ENCODE measurements around the gene FTCDNL1.

Gene FTCDNL1

GRCh38 chr2:199842631-199843395 lies 8.2 kb downstream of the FTCDNL1 start:
- no peak for DNase-seq (ENCODE audit: low read depth in 1 of 2, low spot score in 1 of 2)

- no peak for DNase-seq (ENCODE audit: low read depth in 1 of 2, low spot score in 1 of 2)
These were observed 9.6 kb downstream of the FTCDNL1 start for GRCh38 chr2:199841409-199841808.

GRCh38 chr2:199838399-199838798 lies 12.6 kb downstream of the FTCDNL1 start:
- no peak for DNase-seq (ENCODE audit: low read depth in 1 of 2, low spot score in 1 of 2)

- DNase-seq (ENCODE audit: low read depth in 1 of 2, low spot score in 1 of 2): no peak
These were observed 14.0 kb downstream of the FTCDNL1 start for GRCh38 chr2:199836943-199837342.

GRCh38 chr2:199833525-199833924 lies 17.5 kb downstream of the FTCDNL1 start:
- no peak for DNase-seq (ENCODE audit: low read depth in 1 of 2, low spot score in 1 of 2)

GRCh38 chr2:199830531-199830930 lies 20.5 kb downstream of the FTCDNL1 start:
- no peak for DNase-seq (ENCODE audit: low read depth in 1 of 2, low spot score in 1 of 2)

- no peak for DNase-seq (ENCODE audit: low read depth in 1 of 2, low spot score in 1 of 2)
These were observed 21.4 kb downstream of the FTCDNL1 start for GRCh38 chr2:199829628-199830027.

- no peak for DNase-seq (ENCODE audit: low read depth in 1 of 2, low spot score in 1 of 2)
These were observed 31.2 kb downstream of the FTCDNL1 start for GRCh38 chr2:199819746-199820145.

GRCh38 chr2:199818754-199819153 lies 32.2 kb downstream of the FTCDNL1 start:
- DNase-seq (ENCODE audit: low read depth in 1 of 2, low spot score in 1 of 2): no peak

- no peak for DNase-seq (ENCODE audit: low read depth in 1 of 2, low spot score in 1 of 2)
These were observed 33.0 kb downstream of the FTCDNL1 start for GRCh38 chr2:199818026-199818425.

- DNase-seq (ENCODE audit: low read depth in 1 of 2, low spot score in 1 of 2): no peak
These were observed 36.2 kb downstream of the FTCDNL1 start for GRCh38 chr2:199814817-199815211.

GRCh38 chr2:199814101-199814816 lies 36.7 kb downstream of the FTCDNL1 start:
- no peak for DNase-seq (ENCODE audit: low read depth in 1 of 2, low spot score in 1 of 2)

GRCh38 chr2:199812493-199812892 lies 38.5 kb downstream of the FTCDNL1 start:
- DNase-seq (ENCODE audit: low read depth in 1 of 2, low spot score in 1 of 2): no peak

GRCh38 chr2:199811346-199811745 lies 39.6 kb downstream of the FTCDNL1 start:
- DNase-seq (ENCODE audit: low read depth in 1 of 2, low spot score in 1 of 2): no peak

- no peak for DNase-seq (ENCODE audit: low read depth in 1 of 2, low spot score in 1 of 2)
These were observed 40.4 kb downstream of the FTCDNL1 start for GRCh38 chr2:199810422-199811171.

- DNase-seq (ENCODE audit: low read depth in 1 of 2, low spot score in 1 of 2): no peak
These were observed 43.0 kb downstream of the FTCDNL1 start for GRCh38 chr2:199807966-199808365.

- DNase-seq (ENCODE audit: low read depth in 1 of 2, low spot score in 1 of 2): no peak
These were observed 44.8 kb downstream of the FTCDNL1 start for GRCh38 chr2:199806179-199806578.

GRCh38 chr2:199804831-199805230 lies 46.2 kb downstream of the FTCDNL1 start:
- no peak for DNase-seq (ENCODE audit: low read depth in 1 of 2, low spot score in 1 of 2)

- no peak for DNase-seq (ENCODE audit: low read depth in 1 of 2, low spot score in 1 of 2)
These were observed 52.0 kb downstream of the FTCDNL1 start for GRCh38 chr2:199798831-199799580.

- no peak for DNase-seq (ENCODE audit: low read depth in 1 of 2, low spot score in 1 of 2)
These were observed 53.3 kb downstream of the FTCDNL1 start for GRCh38 chr2:199797431-199798403.

Measured in activated CD4-positive, alpha-beta T cell treated with anti-CD3 and anti-CD28 coated beads, Interleukin-2, amount 50 U/mL, for 24 hours (primary cell).